B cell (primary cell): ENCODE results near the gene CNBP. TPM values are rescaled to one million over a fixed set of nuclear protein-coding genes. Genes with fewer than 3 reads are reported as not detected.

Experiments used
- ATAC-seq: fragments of 200-7000 bp; cut with Tn5 transposase; one replicate; pipeline ENCODE4 v1.10.0; 2021; ENCODE audit warnings: low read depth, mild to moderate bottlenecking, moderate number of reproducible peaks, moderate library complexity
- CTCF ChIA-PET: fragments of 350-600 bp; sonication (Branson Sonifier 250); formaldehyde crosslinking; loops from one replicate; lab custom pipeline; 2021; ENCODE audit warnings: antibody characterized with exemption, inconsistent platforms; lab: Charles Lee
- POLR2A ChIA-PET: fragments of 350-600 bp; sonication (Branson Sonifier 250); formaldehyde crosslinking; loops from one replicate; lab custom pipeline; 2021; ENCODE audit warnings: antibody characterized with exemption; lab: Charles Lee
- DNase-seq: peaks from one replicate; pipeline ENCODE4 v3.0.0; 2013
- H2AFZ ChIP-seq: 2 replicates; pipeline ENCODE4 v1.6.1; 2012; ENCODE audit warnings: mild to moderate bottlenecking, low read depth, low read length; ENCODE audit not compliant: insufficient read depth, poor library complexity, severe bottlenecking
- H3K27ac ChIP-seq, 2 donors: 1 replicate in 1 of 2; 2 replicates in 1 of 2; pipeline ENCODE4 v1.5.1; 2012 to 2013; ENCODE audit warnings: low read length in 2 of 2, mild to moderate bottlenecking in 2 of 2, moderate library complexity in 1 of 2
- H3K27me3 ChIP-seq, 4 experiments: fragments of 200-600 bp in 1 of 4; sonication (generic) in 1 of 4; replicated peaks in 1 of 4; 1 replicate in 2 of 4; 2 replicates in 2 of 4; pipeline versions ENCODE4 v1.6.1 to v1.7.0; 2013 to 2016; ENCODE audit warnings: low read length in 3 of 4, mild to moderate bottlenecking in 2 of 4, mixed read lengths in 1 of 4, moderate library complexity in 1 of 4; ENCODE audit not compliant: insufficient read depth in 4 of 4, control insufficient read depth in 3 of 4; ENCODE audit errors: control extremely low read depth in 1 of 4
- H3K36me3 ChIP-seq, 2 experiments: replicated peaks in 1 of 2; 1 replicate in 1 of 2; 2 replicates in 1 of 2; pipeline versions ENCODE4 v1.6.1 to v1.7.1; 2013; ENCODE audit warnings: low read length in 1 of 2; ENCODE audit not compliant: insufficient read depth in 2 of 2, control insufficient read depth in 1 of 2; ENCODE audit errors: control extremely low read depth in 1 of 2, extremely low read depth in 1 of 2
- H3K4me1 ChIP-seq, 2 donors: fragments of 200-600 bp in 1 of 2; sonication (generic) in 1 of 2; 1 replicate in 1 of 2; 2 replicates in 1 of 2; pipeline versions ENCODE4 v1.5.1 to v1.6.1; 2013 to 2017; ENCODE audit warnings: low read length in 2 of 2; ENCODE audit not compliant: control insufficient read depth in 2 of 2, insufficient read depth in 2 of 2
- H3K4me2 ChIP-seq: replicated peaks from 2 replicates; pipeline ENCODE3; 2012; ENCODE audit warnings: mild to moderate bottlenecking, low read depth, low read length; ENCODE audit not compliant: poor library complexity, severe bottlenecking
- H3K4me3 ChIP-seq, 5 experiments: fragments of 200-600 bp in 1 of 5; sonication (generic) in 1 of 5; 1 replicate in 3 of 5; 2 replicates in 2 of 5; pipeline versions ENCODE4 v1.5.1 to v1.7.0; 2011 to 2016; ENCODE audit warnings: low read length in 4 of 5, mild to moderate bottlenecking in 4 of 5, low read depth in 2 of 5, control low read depth in 1 of 5, moderate library complexity in 1 of 5; ENCODE audit not compliant: insufficient read depth in 1 of 5; ENCODE audit errors: control extremely low read depth in 1 of 5, extremely low read depth in 1 of 5
- H3K79me2 ChIP-seq: fragments of 200-600 bp; sonication (generic); one replicate; pipeline ENCODE4 v1.6.0; 2016; ENCODE audit warnings: low read length; ENCODE audit not compliant: control insufficient read depth, insufficient read depth
- H3K9ac ChIP-seq: fragments of 200-600 bp; sonication (generic); 2 replicates; pipeline ENCODE4 v1.6.1; 2017; ENCODE audit warnings: mild to moderate bottlenecking, low read length, moderate library complexity
- H3K9me3 ChIP-seq, 3 donors: one replicate each; pipeline versions ENCODE4 v1.6.1 to v1.7.1; 2013; ENCODE audit warnings: low read length in 2 of 3; ENCODE audit not compliant: control insufficient read depth in 2 of 3, insufficient read depth in 1 of 3; ENCODE audit errors: control extremely low read depth in 1 of 3
- H4K20me1 ChIP-seq: 2 replicates; pipeline ENCODE4 v1.6.0; 2012; ENCODE audit warnings: mild to moderate bottlenecking, low read length; ENCODE audit not compliant: insufficient read depth, control insufficient read depth, poor library complexity, severe bottlenecking
- H3K27ac Mint-ChIP-seq: one replicate; pipeline ENCODE4 v1.8.0; 2021; ENCODE audit warnings: mixed read lengths
- H3K27me3 Mint-ChIP-seq: one replicate; pipeline ENCODE4 v1.8.0; 2021; ENCODE audit warnings: mixed read lengths
- H3K4me1 Mint-ChIP-seq: one replicate; pipeline ENCODE4 v1.8.0; 2021; ENCODE audit warnings: mixed read lengths
- H3K4me3 Mint-ChIP-seq: one replicate; pipeline ENCODE4 v1.8.0; 2021; ENCODE audit warnings: mixed read lengths
- H3K9me3 Mint-ChIP-seq: one replicate; pipeline ENCODE4 v1.8.0; 2022; ENCODE audit warnings: mixed read lengths; ENCODE audit not compliant: insufficient read depth
- EZH2 ChIP-seq: IDR thresholded peaks from 2 replicates; pipeline ENCODE4 v1.6.1; 2012; ENCODE audit warnings: borderline replicate concordance, low read depth, mild to moderate bottlenecking, moderate library complexity, low read length; ENCODE audit not compliant: insufficient read depth, poor library complexity, severe bottlenecking
- WGBS: methylation state at CpG from one replicate; pipeline ENCODE4 v1.1.5; 2013; ENCODE audit warnings: missing lambda C conversion rate; ENCODE audit not compliant: insufficient coverage; 5-methylcytosine and 5-hydroxymethylcytosine counted together
- intact Hi-C: fragments of 100-400 bp; cut with micrococcal nuclease; formaldehyde crosslinking; loops from one replicate; pipeline ENCODE4 v1.10.0; 2022
- polyA plus RNA-seq: library from polyadenylated mRNA; depleted of rRNA; stranded (reverse); fragments of >200 nt; gene quantifications from 2 replicates; pipeline ENCODE4 v1.2.3, GENCODE V29; 2012
- total RNA-seq, 2 donors: library from RNA; stranded (reverse); fragments of 120-200 nt in 1 of 2; gene quantifications; 1 replicate in 1 of 2; 2 replicates in 1 of 2; pipeline versions ENCODE4 v1.2.3 to v1.2.4, GENCODE V29; 2013 to 2022
- TF ChIP-seq, protein P1 (sequence below): fragments of 200-600 bp; IDR thresholded peaks from one replicate; pipeline ENCODE4 v1.8.0; 2022; ENCODE audit warnings: antibody characterized with exemption, mild to moderate bottlenecking

The CNBP gene
- total and polyA plus RNA-seq, 2 donors (not counting 1 experiment from before 2014, with no cell fraction given), result 167 to 304 TPM

DNA sequence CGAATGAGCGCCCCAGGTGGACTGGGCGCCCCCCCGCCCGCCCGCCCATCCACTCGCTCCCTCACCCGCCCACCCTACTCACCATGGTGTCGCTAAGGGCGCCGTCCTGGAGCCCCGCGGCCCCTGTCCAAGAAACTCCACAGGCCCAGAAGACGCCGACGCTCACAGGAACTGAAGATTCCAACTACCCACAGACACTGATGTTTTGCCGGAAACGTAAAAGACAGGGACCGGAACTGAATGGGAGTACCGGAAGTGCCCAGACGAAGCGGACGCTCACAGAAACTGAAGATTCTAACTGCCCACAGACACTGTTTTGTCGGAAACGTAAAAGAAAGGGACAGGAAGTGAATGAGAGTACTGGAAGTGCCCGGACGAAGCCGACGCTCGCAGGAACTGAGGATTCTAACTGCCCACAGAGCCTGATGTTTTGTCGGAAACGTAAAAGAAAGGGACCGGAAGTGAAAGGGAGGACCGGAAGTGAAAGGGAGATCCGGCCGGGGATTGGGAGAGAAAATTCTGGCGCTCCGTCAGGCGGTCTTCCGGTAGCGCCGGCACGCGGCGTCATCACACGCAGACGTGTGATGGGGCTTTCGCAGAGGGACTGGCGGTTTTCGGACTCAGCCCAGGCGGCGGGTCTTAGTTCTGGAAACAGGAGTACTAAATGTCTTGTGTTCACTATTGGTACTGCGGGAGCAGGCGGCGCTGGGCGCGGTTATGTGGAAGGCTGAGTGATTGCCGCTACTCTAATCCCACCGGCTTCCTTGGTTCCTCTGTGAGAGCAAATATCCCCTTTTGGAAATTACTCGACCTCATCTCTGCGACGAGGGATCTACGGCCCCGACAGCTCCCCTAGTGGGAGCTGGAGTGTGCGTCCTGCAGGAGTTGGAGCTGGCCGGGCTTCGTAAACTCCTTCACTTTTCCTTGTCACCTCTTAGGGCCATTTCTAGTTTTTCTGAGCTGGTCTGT, 22.5 kb downstream of the CNBP start, which contains the start of gene ISY1:
ISY1 (minus strand) TSS at position 173 of the 969 bp plus-strand sequence; CDS start at position 85, 88 bp downstream.
- no peaks in the 10 kb centered on the region for H3K9me3 ChIP-seq
- CTCF ChIA-PET, result interaction anchor here (0.6 to 3.1 kb wide), 21 partner anchors 11 to 279 kb away, joined by 3 to 70 read pairs (median 4); partner anchors contain the start of genes CNBP, COPG1 and IFT122
- peaks cover 19% of the 10 kb centered on the region for H3K79me2 ChIP-seq
- Mint-ChIP-seq H3K4me1 (peaks cover 40% of the 10 kb centered on the region), H3K9me3 (no peaks in the 10 kb centered on the region), H3K27me3 (no peaks in the 10 kb centered on the region), H3K27ac (peak within 1 kb of the TSS; percentile 100), H3K4me3 (peak within 1 kb of the TSS; percentile 100)
- peak within 1 kb of the TSS; percentile 73 to 99 (median 83) for H3K4me3 ChIP-seq
- under 1% methylated on average over 54 of the region's 67 CpGs for WGBS
- POLR2A ChIA-PET, result interaction anchor here (0.6 to 1.9 kb wide), 6 partner anchors 21 to 155 kb away, joined by 3 to 5 read pairs (median 3); partner anchors contain the start of genes CNBP and RAB43
- intact Hi-C loops, result loop anchor here (1.0 kb wide), 9 partner anchors 22 to 238 kb away; partner anchors contain the start of genes CNBP, COPG1 and HMCES
- H3K4me1 ChIP-seq, result peaks cover 18 to 24% of the 10 kb centered on the region in 2 donors
- peak within 1 kb of the TSS; percentile 92 to 99 for H3K27ac ChIP-seq
- DNase-seq (peak; percentile 97), ATAC-seq (peak; percentile 85)
- no peaks in the 10 kb centered on the region for H3K27me3 ChIP-seq
- H3K36me3 ChIP-seq, result peaks cover 0 to 28% of the 10 kb centered on the region in 2 experiments
- H4K20me1 ChIP-seq, result peaks cover 7% of the 10 kb centered on the region
- peak within 1 kb of the TSS; percentile 83 for H3K4me2 ChIP-seq
- peak within 1 kb of the TSS; percentile 98 for H3K9ac ChIP-seq
- TF ChIP-seq EZH2, result no peak
- TF ChIP-seq, protein P1, sequence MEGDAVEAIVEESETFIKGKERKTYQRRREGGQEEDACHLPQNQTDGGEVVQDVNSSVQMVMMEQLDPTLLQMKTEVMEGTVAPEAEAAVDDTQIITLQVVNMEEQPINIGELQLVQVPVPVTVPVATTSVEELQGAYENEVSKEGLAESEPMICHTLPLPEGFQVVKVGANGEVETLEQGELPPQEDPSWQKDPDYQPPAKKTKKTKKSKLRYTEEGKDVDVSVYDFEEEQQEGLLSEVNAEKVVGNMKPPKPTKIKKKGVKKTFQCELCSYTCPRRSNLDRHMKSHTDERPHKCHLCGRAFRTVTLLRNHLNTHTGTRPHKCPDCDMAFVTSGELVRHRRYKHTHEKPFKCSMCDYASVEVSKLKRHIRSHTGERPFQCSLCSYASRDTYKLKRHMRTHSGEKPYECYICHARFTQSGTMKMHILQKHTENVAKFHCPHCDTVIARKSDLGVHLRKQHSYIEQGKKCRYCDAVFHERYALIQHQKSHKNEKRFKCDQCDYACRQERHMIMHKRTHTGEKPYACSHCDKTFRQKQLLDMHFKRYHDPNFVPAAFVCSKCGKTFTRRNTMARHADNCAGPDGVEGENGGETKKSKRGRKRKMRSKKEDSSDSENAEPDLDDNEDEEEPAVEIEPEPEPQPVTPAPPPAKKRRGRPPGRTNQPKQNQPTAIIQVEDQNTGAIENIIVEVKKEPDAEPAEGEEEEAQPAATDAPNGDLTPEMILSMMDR, result peak; percentile 83
- peak within 1 kb of the TSS; percentile 91 for H2AFZ ChIP-seq
